Cortex of kidney (tissue), 1 donor: ENCODE measurements around the gene CTDSP2.
"Not testable (repeated sequence)": the region's sequence is repeated elsewhere in the genome, so short reads cannot be mapped to it uniquely, and the experiment has no call there.

ENCODE experiments used
- DNase-seq: peaks from one replicate; lab custom pipeline; 2025; lab: John Stamatoyannopoulos, UW

Gene CTDSP2

GRCh38 chr12:57852620-57853500 lies 6.3 kb upstream of the CTDSP2 start:
- no peak for DNase-seq

- DNase-seq = no peak
These were observed 5.7 kb upstream of the CTDSP2 start for GRCh38 chr12:57852200-57852599.

GRCh38 chr12:57851552-57851951 lies 5.0 kb upstream of the CTDSP2 start:
- DNase-seq = no peak

GRCh38 chr12:57850854-57851430 lies 4.4 kb upstream of the CTDSP2 start:
- DNase-seq = no peak

- DNase-seq = not testable (repeated sequence)
These were observed 2.9 kb upstream of the CTDSP2 start for GRCh38 chr12:57849447-57849846.

GRCh38 chr12:57849035-57849434 lies 2.5 kb upstream of the CTDSP2 start:
- DNase-seq = no peak

GRCh38 chr12:57848208-57848607 lies 1.7 kb upstream of the CTDSP2 start:
- DNase-seq = no peak

GRCh38 chr12:57846285-57846576 lies 298 bp downstream of the CTDSP2 start:
- no peak for DNase-seq

- no peak for DNase-seq
These were observed 848 bp downstream of the CTDSP2 start for GRCh38 chr12:57845478-57846284.

- DNase-seq = no peak
These were observed 1.6 kb downstream of the CTDSP2 start for GRCh38 chr12:57844709-57845477.

GRCh38 chr12:57842342-57843294 lies 3.9 kb downstream of the CTDSP2 start:
- DNase-seq = no peak

- DNase-seq = no peak
These were observed 5.1 kb downstream of the CTDSP2 start for GRCh38 chr12:57841445-57841844.

- no peak for DNase-seq
These were observed 5.8 kb downstream of the CTDSP2 start for GRCh38 chr12:57840726-57841125.

GRCh38 chr12:57839996-57840395 lies 6.5 kb downstream of the CTDSP2 start:
- DNase-seq = no peak

- no peak for DNase-seq
These were observed 7.8 kb downstream of the CTDSP2 start for GRCh38 chr12:57838594-57839302.

GRCh38 chr12:57837864-57838562 lies 8.5 kb downstream of the CTDSP2 start:
- DNase-seq = no peak

GRCh38 chr12:57836442-57837375 lies 9.8 kb downstream of the CTDSP2 start:
- no peak for DNase-seq
